GM23338 (cell line): Measurements from ENCODE around the gene KDM4C. TPM values are rescaled to one million over a fixed set of nuclear protein-coding genes. Genes with fewer than 3 reads are reported as not detected.

ENCODE experiments used
- ATAC-seq: fragments of 200-7000 bp; cut with Tn5 transposase; 3 replicates; pipeline ENCODE4 v1.9.1; 2020
- DNase-seq: peaks from one replicate; pipeline ENCODE4 v3.0.0-alpha.2; 2015; ENCODE audit warnings: low spot score
- H2AFZ ChIP-seq: fragments of 200-600 bp; sonication (generic); 2 replicates; pipeline ENCODE4 v1.8.0; 2016; ENCODE audit warnings: antibody characterized with exemption, mild to moderate bottlenecking, moderate library complexity
- H3F3A ChIP-seq: fragments of 200-600 bp; sonication (generic); replicated peaks from 2 replicates; pipeline ENCODE4 v1.8.0; 2017; ENCODE audit warnings: antibody characterized with exemption, mixed run types, low read depth
- H3K27ac ChIP-seq: fragments of 200-600 bp; sonication (generic); 2 replicates; pipeline ENCODE4 v1.6.1; 2016; ENCODE audit warnings: low read depth
- H3K27me3 ChIP-seq: fragments of 200-600 bp; sonication (generic); 2 replicates; pipeline ENCODE4 v1.8.0; 2016; ENCODE audit warnings: mild to moderate bottlenecking, mixed run types, moderate library complexity; ENCODE audit not compliant: insufficient read depth
- H3K36me3 ChIP-seq: fragments of 200-600 bp; sonication (generic); 2 replicates; pipeline ENCODE4 v1.8.0; 2016; ENCODE audit warnings: mild to moderate bottlenecking; ENCODE audit not compliant: insufficient read depth
- H3K4me1 ChIP-seq: fragments of 200-600 bp; sonication (generic); 2 replicates; pipeline ENCODE4 v1.8.0; 2016; ENCODE audit warnings: mild to moderate bottlenecking, moderate library complexity; ENCODE audit not compliant: insufficient read depth
- H3K4me2 ChIP-seq: fragments of 200-600 bp; sonication (generic); 2 replicates; pipeline ENCODE4 v1.7.1; 2017; ENCODE audit warnings: mixed run types
- H3K4me3 ChIP-seq: fragments of 200-600 bp; sonication (generic); 2 replicates; pipeline ENCODE4 v1.6.1; 2016; ENCODE audit warnings: mixed run types
- H3K79me2 ChIP-seq: fragments of 200-600 bp; sonication (generic); replicated peaks from 2 replicates; pipeline ENCODE4 v1.8.0; 2017; ENCODE audit warnings: mild to moderate bottlenecking; ENCODE audit not compliant: insufficient read depth
- H3K9me2 ChIP-seq: fragments of 200-600 bp; sonication (generic); 2 replicates; pipeline ENCODE4 v1.8.0; 2017; ENCODE audit not compliant: insufficient read depth
- H4K20me1 ChIP-seq: fragments of 200-600 bp; sonication (generic); replicated peaks from 2 replicates; pipeline ENCODE4 v1.8.0; 2017; ENCODE audit warnings: mild to moderate bottlenecking; ENCODE audit not compliant: insufficient read depth
- H3K27ac Mint-ChIP-seq: 2 replicates; pipeline ENCODE4 v1.8.0; 2020; ENCODE audit warnings: inconsistent platforms, mild to moderate bottlenecking, moderate library complexity, mixed read lengths
- H3K27me3 Mint-ChIP-seq: 3 replicates; pipeline ENCODE4 v1.8.0; 2022; ENCODE audit warnings: low read depth, mild to moderate bottlenecking, moderate library complexity, mixed read lengths, inconsistent platforms; ENCODE audit not compliant: insufficient read depth, poor library complexity
- H3K36me3 Mint-ChIP-seq: 3 replicates; pipeline ENCODE4 v1.8.0; 2021; ENCODE audit warnings: low read depth, mild to moderate bottlenecking, inconsistent platforms, moderate library complexity, mixed read lengths
- H3K4me1 Mint-ChIP-seq: 3 replicates; pipeline ENCODE4 v1.8.0; 2020; ENCODE audit warnings: mild to moderate bottlenecking, inconsistent platforms, mixed read lengths
- H3K4me3 Mint-ChIP-seq: 3 replicates; pipeline ENCODE4 v1.8.0; 2021; ENCODE audit warnings: moderate library complexity, mild to moderate bottlenecking, inconsistent platforms, mixed read lengths
- H3K9me3 Mint-ChIP-seq: 3 replicates; pipeline ENCODE4 v1.8.0; 2020; ENCODE audit warnings: moderate library complexity, mild to moderate bottlenecking, inconsistent platforms, mixed read lengths
- CREB1 ChIP-seq: fragments of 250-450 bp; sonication (Bioruptor Pico); IDR thresholded peaks from 2 replicates; pipeline ENCODE4 v1.5.0; 2020; ENCODE audit warnings: low read depth, mild to moderate bottlenecking, moderate library complexity
- EZH2 ChIP-seq: fragments of 200-600 bp; sonication (generic); IDR thresholded peaks from one replicate; pipeline ENCODE4 v1.8.0; 2017; ENCODE audit warnings: antibody characterized with exemption, mild to moderate bottlenecking, low read depth; ENCODE audit not compliant: unreplicated experiment
- EZH2phosphoT487 ChIP-seq: fragments of 200-600 bp; sonication (generic); IDR thresholded peaks from one replicate; pipeline ENCODE4 v1.8.1; 2018; ENCODE audit warnings: antibody characterized with exemption; ENCODE audit not compliant: unreplicated experiment
- JUNB ChIP-seq: IDR thresholded peaks from one replicate; pipeline ENCODE4 v1.6.1; 2016; ENCODE audit warnings: antibody characterized with exemption; ENCODE audit not compliant: unreplicated experiment
- NANOG ChIP-seq: IDR thresholded peaks from 2 replicates; pipeline ENCODE4 v1.6.1; 2016; ENCODE audit warnings: antibody characterized with exemption, borderline replicate concordance
- POLR2AphosphoS5 ChIP-seq: IDR thresholded peaks from 2 replicates; pipeline ENCODE4 v1.6.1; 2016; ENCODE audit warnings: antibody characterized with exemption, low read depth
- STAT1 ChIP-seq: IDR thresholded peaks from one replicate; pipeline ENCODE4 v1.6.1; 2016; ENCODE audit warnings: antibody characterized with exemption; ENCODE audit not compliant: unreplicated experiment
- ZNF114 ChIP-seq: fragments of 250-450 bp; sonication (Bioruptor Pico); IDR thresholded peaks from 2 replicates; pipeline ENCODE4 v1.5.0; 2020; ENCODE audit warnings: mild to moderate bottlenecking, moderate library complexity
- ZNF331 ChIP-seq: fragments of 250-450 bp; sonication (Bioruptor Pico); IDR thresholded peaks from 2 replicates; pipeline ENCODE4 v1.5.0; 2020; ENCODE audit warnings: low read depth, mild to moderate bottlenecking, moderate library complexity
- polyA plus RNA-seq: library from polyadenylated mRNA; unstranded; fragments of >200 nt; fragmentation: Nextera tagmentation; extraction: Ambion mirVana; gene quantifications from 2 replicates; pipeline ENCODE4 v1.2.1, GENCODE V29; 2016
- total RNA-seq: library from RNA; depleted of rRNA; stranded (reverse); fragments of >200 nt; shearing (Covaris generic); gene quantifications from 2 replicates; pipeline ENCODE4 v1.2.3, GENCODE V29; 2014
- TF ChIP-seq, protein P1 (sequence below): IDR thresholded peaks from 2 replicates; pipeline ENCODE4 v1.6.1; 2016; ENCODE audit warnings: antibody characterized with exemption
- TF ChIP-seq, protein P2 (sequence below): fragments of 250-450 bp; sonication (Bioruptor Pico); IDR thresholded peaks from 2 replicates; pipeline ENCODE4 v1.5.0; 2020; ENCODE audit warnings: mild to moderate bottlenecking, moderate library complexity
- TF ChIP-seq, protein P3 (sequence below): IDR thresholded peaks from one replicate; pipeline ENCODE4 v1.6.1; 2018; ENCODE audit warnings: antibody characterized with exemption; ENCODE audit not compliant: unreplicated experiment
- TF ChIP-seq, protein P4 (sequence below), 2 experiments: fragments of 200-600 bp in 1 of 2; sonication (generic) in 1 of 2; conservative IDR thresholded peaks; 2 replicates each; pipeline versions ENCODE4 v1.5.1 to v1.6.1; 2016 to 2017; ENCODE audit warnings: antibody characterized with exemption in 2 of 2, low read depth in 2 of 2, mild to moderate bottlenecking in 2 of 2, moderate library complexity in 1 of 2

The KDM4C gene
- total and polyA plus RNA-seq, 2 experiments from 2014 or later = 12.0 to 43.8 TPM

DNA sequence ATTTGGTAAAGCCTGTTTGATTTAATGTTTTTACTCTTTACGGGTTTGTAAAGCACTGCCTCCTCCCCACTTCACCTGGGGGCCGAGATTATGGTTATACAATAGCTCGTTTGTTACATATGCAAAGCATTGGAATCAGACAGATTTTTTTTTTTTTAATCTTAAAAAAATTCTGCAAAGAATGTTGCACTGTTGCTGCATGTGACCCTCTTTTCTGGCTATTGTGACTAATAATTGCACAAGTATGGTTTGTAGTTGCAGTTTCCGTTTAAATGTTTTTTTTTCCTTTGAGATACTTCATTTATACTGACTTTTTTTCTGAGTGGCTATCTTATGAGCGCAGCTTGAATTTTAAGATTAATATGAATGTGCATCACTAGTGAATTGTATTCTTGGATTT, 165.3 kb downstream of the KDM4C start:
- H3K36me3 Mint-ChIP-seq = no peaks in the 10 kb centered on the region
- H3K9me2 ChIP-seq = 0 out of 2 replicates have a peak, but pooled peaks cover 6% of the 10 kb centered on the region
- 0 out of 2 replicates have a peak, but pooled peaks cover 3% of the 10 kb centered on the region for H3K4me1 ChIP-seq
- no peaks in the 10 kb centered on the region for H3K36me3 ChIP-seq
- no peaks in the 10 kb centered on the region for H3F3A ChIP-seq
- H3K79me2 ChIP-seq = peaks cover 5% of the 10 kb centered on the region
- H3K4me1 Mint-ChIP-seq = peaks cover 12% of the 10 kb centered on the region
- H4K20me1 ChIP-seq = peaks cover 2% of the 10 kb centered on the region
- TF ChIP-seq JUNB = no peak
- TF ChIP-seq, protein P1, sequence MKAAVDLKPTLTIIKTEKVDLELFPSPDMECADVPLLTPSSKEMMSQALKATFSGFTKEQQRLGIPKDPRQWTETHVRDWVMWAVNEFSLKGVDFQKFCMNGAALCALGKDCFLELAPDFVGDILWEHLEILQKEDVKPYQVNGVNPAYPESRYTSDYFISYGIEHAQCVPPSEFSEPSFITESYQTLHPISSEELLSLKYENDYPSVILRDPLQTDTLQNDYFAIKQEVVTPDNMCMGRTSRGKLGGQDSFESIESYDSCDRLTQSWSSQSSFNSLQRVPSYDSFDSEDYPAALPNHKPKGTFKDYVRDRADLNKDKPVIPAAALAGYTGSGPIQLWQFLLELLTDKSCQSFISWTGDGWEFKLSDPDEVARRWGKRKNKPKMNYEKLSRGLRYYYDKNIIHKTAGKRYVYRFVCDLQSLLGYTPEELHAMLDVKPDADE = no peak
- no peak for TF ChIP-seq CREB1 (CRISPR knock-in tag)
- TF ChIP-seq, protein P2, sequence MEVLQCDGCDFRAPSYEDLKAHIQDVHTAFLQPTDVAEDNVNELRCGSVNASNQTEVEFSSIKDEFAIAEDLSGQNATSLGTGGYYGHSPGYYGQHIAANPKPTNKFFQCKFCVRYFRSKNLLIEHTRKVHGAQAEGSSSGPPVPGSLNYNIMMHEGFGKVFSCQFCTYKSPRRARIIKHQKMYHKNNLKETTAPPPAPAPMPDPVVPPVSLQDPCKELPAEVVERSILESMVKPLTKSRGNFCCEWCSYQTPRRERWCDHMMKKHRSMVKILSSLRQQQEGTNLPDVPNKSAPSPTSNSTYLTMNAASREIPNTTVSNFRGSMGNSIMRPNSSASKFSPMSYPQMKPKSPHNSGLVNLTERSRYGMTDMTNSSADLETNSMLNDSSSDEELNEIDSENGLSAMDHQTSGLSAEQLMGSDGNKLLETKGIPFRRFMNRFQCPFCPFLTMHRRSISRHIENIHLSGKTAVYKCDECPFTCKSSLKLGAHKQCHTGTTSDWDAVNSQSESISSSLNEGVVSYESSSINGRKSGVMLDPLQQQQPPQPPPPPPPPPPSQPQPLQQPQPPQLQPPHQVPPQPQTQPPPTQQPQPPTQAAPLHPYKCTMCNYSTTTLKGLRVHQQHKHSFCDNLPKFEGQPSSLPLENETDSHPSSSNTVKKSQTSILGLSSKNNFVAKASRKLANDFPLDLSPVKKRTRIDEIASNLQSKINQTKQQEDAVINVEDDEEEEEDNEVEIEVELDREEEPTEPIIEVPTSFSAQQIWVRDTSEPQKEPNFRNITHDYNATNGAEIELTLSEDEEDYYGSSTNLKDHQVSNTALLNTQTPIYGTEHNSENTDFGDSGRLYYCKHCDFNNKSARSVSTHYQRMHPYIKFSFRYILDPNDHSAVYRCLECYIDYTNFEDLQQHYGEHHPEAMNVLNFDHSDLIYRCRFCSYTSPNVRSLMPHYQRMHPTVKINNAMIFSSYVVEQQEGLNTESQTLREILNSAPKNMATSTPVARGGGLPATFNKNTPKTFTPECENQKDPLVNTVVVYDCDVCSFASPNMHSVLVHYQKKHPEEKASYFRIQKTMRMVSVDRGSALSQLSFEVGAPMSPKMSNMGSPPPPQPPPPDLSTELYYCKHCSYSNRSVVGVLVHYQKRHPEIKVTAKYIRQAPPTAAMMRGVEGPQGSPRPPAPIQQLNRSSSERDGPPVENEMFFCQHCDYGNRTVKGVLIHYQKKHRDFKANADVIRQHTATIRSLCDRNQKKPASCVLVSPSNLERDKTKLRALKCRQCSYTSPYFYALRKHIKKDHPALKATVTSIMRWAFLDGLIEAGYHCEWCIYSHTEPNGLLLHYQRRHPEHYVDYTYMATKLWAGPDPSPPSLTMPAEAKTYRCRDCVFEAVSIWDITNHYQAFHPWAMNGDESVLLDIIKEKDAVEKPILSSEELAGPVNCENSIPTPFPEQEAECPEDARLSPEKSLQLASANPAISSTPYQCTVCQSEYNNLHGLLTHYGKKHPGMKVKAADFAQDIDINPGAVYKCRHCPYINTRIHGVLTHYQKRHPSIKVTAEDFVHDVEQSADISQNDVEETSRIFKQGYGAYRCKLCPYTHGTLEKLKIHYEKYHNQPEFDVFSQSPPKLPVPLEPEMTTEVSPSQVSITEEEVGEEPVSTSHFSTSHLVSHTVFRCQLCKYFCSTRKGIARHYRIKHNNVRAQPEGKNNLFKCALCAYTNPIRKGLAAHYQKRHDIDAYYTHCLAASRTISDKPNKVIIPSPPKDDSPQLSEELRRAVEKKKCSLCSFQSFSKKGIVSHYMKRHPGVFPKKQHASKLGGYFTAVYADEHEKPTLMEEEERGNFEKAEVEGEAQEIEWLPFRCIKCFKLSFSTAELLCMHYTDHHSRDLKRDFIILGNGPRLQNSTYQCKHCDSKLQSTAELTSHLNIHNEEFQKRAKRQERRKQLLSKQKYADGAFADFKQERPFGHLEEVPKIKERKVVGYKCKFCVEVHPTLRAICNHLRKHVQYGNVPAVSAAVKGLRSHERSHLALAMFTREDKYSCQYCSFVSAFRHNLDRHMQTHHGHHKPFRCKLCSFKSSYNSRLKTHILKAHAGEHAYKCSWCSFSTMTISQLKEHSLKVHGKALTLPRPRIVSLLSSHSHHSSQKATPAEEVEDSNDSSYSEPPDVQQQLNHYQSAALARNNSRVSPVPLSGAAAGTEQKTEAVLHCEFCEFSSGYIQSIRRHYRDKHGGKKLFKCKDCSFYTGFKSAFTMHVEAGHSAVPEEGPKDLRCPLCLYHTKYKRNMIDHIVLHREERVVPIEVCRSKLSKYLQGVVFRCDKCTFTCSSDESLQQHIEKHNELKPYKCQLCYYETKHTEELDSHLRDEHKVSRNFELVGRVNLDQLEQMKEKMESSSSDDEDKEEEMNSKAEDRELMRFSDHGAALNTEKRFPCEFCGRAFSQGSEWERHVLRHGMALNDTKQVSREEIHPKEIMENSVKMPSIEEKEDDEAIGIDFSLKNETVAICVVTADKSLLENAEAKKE (CRISPR knock-in tag) = no peak
- TF ChIP-seq, protein P3, sequence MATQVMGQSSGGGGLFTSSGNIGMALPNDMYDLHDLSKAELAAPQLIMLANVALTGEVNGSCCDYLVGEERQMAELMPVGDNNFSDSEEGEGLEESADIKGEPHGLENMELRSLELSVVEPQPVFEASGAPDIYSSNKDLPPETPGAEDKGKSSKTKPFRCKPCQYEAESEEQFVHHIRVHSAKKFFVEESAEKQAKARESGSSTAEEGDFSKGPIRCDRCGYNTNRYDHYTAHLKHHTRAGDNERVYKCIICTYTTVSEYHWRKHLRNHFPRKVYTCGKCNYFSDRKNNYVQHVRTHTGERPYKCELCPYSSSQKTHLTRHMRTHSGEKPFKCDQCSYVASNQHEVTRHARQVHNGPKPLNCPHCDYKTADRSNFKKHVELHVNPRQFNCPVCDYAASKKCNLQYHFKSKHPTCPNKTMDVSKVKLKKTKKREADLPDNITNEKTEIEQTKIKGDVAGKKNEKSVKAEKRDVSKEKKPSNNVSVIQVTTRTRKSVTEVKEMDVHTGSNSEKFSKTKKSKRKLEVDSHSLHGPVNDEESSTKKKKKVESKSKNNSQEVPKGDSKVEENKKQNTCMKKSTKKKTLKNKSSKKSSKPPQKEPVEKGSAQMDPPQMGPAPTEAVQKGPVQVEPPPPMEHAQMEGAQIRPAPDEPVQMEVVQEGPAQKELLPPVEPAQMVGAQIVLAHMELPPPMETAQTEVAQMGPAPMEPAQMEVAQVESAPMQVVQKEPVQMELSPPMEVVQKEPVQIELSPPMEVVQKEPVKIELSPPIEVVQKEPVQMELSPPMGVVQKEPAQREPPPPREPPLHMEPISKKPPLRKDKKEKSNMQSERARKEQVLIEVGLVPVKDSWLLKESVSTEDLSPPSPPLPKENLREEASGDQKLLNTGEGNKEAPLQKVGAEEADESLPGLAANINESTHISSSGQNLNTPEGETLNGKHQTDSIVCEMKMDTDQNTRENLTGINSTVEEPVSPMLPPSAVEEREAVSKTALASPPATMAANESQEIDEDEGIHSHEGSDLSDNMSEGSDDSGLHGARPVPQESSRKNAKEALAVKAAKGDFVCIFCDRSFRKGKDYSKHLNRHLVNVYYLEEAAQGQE = no peak
- TF ChIP-seq ZNF331 (CRISPR knock-in tag) = no peak
- no peak for TF ChIP-seq STAT1
- no peak for TF ChIP-seq EZH2phosphoT487
- TF ChIP-seq POLR2AphosphoS5 = no peak
- no peak for TF ChIP-seq NANOG
- TF ChIP-seq ZNF114 = no peak
- TF ChIP-seq EZH2 = no peak
- TF ChIP-seq, protein P4, sequence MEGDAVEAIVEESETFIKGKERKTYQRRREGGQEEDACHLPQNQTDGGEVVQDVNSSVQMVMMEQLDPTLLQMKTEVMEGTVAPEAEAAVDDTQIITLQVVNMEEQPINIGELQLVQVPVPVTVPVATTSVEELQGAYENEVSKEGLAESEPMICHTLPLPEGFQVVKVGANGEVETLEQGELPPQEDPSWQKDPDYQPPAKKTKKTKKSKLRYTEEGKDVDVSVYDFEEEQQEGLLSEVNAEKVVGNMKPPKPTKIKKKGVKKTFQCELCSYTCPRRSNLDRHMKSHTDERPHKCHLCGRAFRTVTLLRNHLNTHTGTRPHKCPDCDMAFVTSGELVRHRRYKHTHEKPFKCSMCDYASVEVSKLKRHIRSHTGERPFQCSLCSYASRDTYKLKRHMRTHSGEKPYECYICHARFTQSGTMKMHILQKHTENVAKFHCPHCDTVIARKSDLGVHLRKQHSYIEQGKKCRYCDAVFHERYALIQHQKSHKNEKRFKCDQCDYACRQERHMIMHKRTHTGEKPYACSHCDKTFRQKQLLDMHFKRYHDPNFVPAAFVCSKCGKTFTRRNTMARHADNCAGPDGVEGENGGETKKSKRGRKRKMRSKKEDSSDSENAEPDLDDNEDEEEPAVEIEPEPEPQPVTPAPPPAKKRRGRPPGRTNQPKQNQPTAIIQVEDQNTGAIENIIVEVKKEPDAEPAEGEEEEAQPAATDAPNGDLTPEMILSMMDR (conservative IDR thresholded peaks at IDR 0.05; ENCODE audit: low read depth in 2 of 2) = no peak
- H3K27ac ChIP-seq = no peak overlapping the region
- no peak overlapping the region for H3K4me3 ChIP-seq
- H3K9me3 Mint-ChIP-seq = no peaks in the 10 kb centered on the region
- H2AFZ ChIP-seq = no peak overlapping the region
- no peaks in the 10 kb centered on the region for H3K27me3 ChIP-seq
- no peak for DNase-seq
- ATAC-seq = no peak
- H3K27ac Mint-ChIP-seq = no peak overlapping the region
- H3K4me3 Mint-ChIP-seq = no peak overlapping the region
- H3K27me3 Mint-ChIP-seq = peaks cover 2% of the 10 kb centered on the region
- H3K4me2 ChIP-seq = no peak overlapping the region
